Measurements from ENCODE around the gene OR52M1. TPM values are rescaled to one million over a fixed set of nuclear protein-coding genes. Genes with fewer than 3 reads are reported as not detected.
"Not testable (repeated sequence)": the region's sequence is repeated elsewhere in the genome, so short reads cannot be mapped to it uniquely, and the experiment has no call there.

The OR52M1 gene, protein sequence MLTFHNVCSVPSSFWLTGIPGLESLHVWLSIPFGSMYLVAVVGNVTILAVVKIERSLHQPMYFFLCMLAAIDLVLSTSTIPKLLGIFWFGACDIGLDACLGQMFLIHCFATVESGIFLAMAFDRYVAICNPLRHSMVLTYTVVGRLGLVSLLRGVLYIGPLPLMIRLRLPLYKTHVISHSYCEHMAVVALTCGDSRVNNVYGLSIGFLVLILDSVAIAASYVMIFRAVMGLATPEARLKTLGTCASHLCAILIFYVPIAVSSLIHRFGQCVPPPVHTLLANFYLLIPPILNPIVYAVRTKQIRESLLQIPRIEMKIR
- not detected for polyA plus RNA-seq (ENCODE audit: low read depth in 6 of 6)

DNA sequence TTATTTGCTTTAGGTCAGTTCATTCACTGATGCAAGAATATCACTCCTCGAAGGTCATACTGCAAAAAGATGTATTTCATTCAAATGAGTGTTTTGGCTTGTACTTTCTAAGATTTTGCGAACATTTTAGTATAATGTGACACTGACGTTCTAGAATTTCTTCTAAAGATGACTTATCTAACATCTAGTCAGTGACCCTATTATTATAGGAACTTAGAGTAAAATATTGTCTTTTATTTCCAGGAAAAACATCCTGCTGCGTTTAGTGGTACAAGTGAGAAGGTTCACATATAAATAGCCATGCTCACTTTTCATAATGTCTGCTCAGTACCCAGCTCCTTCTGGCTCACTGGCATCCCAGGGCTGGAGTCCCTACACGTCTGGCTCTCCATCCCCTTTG is at the start of gene OR52M1:
TSS of gene OR52M1 (plus strand) at position 301 of the 400 bp plus-strand sequence. CDS start at position 301, 0 bp downstream.
- H3K27me3 Mint-ChIP-seq = peaks cover 14 to 38% (median 30%) of the 10 kb centered on the region in 3 donors
- H3K9me3 Mint-ChIP-seq = peaks cover 0 to 6% (median 0%) of the 10 kb centered on the region in 7 donors
- DNase-seq (no peak), ATAC-seq (ENCODE audit: low read depth in 2 of 2) (no peak)
- no peak within 1 kb of the TSS for H3K27ac Mint-ChIP-seq
- H3K4me1 Mint-ChIP-seq = no peaks in the 10 kb centered on the region
- no peaks in the 10 kb centered on the region for H3K36me3 Mint-ChIP-seq
- no peak within 1 kb of the TSS for H3K4me3 Mint-ChIP-seq

DNA sequence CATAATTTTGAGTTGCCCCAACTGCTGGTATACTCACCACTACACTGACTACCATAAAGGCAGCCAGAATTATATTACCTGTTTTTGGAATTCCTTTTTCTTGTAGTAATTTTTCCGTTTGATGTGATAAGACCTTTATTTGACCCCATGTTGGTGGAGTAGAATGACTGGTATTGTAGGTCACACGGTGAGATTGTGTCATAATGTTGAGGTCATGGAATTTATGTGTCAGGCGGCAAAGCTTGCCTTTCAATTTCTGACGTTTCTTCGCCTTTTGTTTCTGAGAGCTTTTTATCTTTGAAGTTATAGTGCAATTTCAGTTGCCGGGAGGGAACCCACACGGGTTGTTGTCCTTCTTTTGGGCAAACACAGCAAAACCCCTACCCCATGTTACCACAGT is 49.5 kb upstream of the OR52M1 start:
- H3K36me3 Mint-ChIP-seq = peaks cover 0 to 9% of the 10 kb centered on the region in 2 donors
- DNase-seq (no peak), ATAC-seq (ENCODE audit: low read depth in 2 of 2) (no peak)
- no peak overlapping the region for H3K4me3 Mint-ChIP-seq
- peaks cover 0 to 16% (median 3%) of the 10 kb centered on the region in 7 donors for H3K9me3 Mint-ChIP-seq
- H3K27ac Mint-ChIP-seq = no peak overlapping the region
- peaks cover 4 to 11% (median 10%) of the 10 kb centered on the region in 3 donors for H3K27me3 Mint-ChIP-seq
- H3K4me1 Mint-ChIP-seq = peaks cover 0 to 6% (median 5%) of the 10 kb centered on the region in 3 donors

DNA sequence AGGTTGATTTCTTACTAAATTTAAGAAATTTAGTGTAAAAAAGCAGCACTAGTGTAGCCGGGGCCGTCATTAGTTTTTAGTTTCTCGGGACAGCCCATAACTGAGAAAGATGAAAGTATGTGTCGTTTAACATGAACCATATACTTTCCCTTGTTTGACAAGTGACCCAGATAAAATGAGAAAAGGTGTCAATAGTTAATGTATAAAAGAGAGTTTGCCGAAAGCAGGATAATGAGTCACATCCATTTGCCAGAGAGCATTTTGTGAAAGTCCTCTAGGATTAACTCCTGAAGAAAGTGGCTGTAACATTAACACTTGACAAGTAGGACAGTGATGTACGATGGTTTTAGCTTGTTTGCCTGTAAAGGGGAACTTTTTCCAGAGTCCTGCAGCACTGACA is 49.0 kb upstream of the OR52M1 start:
- Mint-ChIP-seq H3K9me3 (peaks cover 0 to 16% (median 3%) of the 10 kb centered on the region in 7 donors), H3K27ac (no peak overlapping the region), H3K27me3 (peaks cover 4 to 11% (median 10%) of the 10 kb centered on the region in 3 donors), H3K36me3 (peaks cover 0 to 9% of the 10 kb centered on the region in 2 donors), H3K4me1 (peaks cover 0 to 6% (median 5%) of the 10 kb centered on the region in 3 donors), H3K4me3 (no peak overlapping the region)
- ATAC-seq (ENCODE audit: low read depth in 2 of 2) (no peak), DNase-seq (no peak)

DNA sequence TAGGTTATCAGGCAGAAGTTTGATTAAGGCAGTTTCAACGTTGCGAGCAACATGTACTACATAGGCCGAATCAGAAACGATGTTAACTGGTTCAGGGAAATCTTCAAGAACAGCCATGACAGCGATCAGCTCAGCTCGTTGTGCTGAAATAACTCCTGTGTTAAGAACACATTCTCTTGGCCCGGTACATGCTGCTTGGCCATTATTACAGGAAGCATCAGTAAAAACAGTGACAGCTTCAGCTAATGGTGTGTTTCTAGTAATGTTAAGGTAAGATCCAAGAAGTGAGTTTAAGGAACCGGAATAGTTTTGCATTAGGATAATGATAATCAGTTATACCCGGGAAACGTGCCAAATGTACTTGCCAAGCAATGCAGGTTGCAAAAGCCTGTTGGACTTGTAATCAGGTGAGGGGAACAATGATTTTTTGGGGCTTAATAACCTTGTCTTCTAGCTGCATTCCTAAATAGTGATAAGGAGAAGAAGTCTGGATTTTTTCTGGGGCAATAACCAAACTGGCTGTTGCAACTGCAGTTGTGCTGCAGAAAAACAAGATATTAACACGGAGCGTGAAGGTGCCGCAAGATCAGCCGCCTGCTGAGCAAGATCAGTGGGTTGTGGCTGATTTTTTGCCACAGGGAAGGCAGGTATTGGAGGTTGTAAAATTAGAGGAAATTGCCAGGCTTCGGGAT is 48.3 kb upstream of the OR52M1 start:
- Mint-ChIP-seq H3K27me3 (peaks cover 4 to 11% (median 6%) of the 10 kb centered on the region in 3 donors), H3K4me1 (peaks cover 0 to 6% (median 5%) of the 10 kb centered on the region in 3 donors), H3K27ac (no peak overlapping the region), H3K4me3 (no peak overlapping the region), H3K36me3 (peaks cover 0 to 3% of the 10 kb centered on the region in 2 donors), H3K9me3 (peaks cover 0 to 9% (median 0%) of the 10 kb centered on the region in 7 donors)
- DNase-seq (no peak), ATAC-seq (ENCODE audit: low read depth in 2 of 2) (no peak)

DNA sequence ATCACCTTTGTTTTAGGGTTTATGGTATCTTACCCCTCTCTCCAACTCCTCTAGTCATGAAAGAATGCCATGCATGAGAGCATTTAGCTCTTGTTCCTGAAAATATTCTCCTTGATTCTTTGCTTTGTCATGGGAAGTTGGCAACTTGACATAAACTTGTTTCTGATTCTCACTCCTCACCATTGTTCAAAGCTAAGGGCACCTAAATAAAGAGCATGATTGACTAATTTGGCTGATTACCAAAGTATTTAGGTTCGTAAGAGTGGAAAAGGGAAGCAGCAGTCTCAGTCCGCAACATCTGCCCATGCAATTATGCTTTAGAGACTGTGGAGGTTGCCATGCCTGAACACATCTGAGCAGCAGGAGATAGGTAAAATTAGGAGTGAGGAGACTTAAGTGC is 36.1 kb upstream of the OR52M1 start:
- Mint-ChIP-seq H3K27ac (no peak overlapping the region), H3K9me3 (peaks cover 3 to 9% (median 6%) of the 10 kb centered on the region in 7 donors), H3K4me3 (no peak overlapping the region), H3K36me3 (peaks cover 0 to 7% of the 10 kb centered on the region in 2 donors), H3K4me1 (no peaks in the 10 kb centered on the region), H3K27me3 (peaks cover 23 to 29% (median 29%) of the 10 kb centered on the region in 3 donors)
- DNase-seq (no peak), ATAC-seq (ENCODE audit: low read depth in 2 of 2) (no peak)

DNA sequence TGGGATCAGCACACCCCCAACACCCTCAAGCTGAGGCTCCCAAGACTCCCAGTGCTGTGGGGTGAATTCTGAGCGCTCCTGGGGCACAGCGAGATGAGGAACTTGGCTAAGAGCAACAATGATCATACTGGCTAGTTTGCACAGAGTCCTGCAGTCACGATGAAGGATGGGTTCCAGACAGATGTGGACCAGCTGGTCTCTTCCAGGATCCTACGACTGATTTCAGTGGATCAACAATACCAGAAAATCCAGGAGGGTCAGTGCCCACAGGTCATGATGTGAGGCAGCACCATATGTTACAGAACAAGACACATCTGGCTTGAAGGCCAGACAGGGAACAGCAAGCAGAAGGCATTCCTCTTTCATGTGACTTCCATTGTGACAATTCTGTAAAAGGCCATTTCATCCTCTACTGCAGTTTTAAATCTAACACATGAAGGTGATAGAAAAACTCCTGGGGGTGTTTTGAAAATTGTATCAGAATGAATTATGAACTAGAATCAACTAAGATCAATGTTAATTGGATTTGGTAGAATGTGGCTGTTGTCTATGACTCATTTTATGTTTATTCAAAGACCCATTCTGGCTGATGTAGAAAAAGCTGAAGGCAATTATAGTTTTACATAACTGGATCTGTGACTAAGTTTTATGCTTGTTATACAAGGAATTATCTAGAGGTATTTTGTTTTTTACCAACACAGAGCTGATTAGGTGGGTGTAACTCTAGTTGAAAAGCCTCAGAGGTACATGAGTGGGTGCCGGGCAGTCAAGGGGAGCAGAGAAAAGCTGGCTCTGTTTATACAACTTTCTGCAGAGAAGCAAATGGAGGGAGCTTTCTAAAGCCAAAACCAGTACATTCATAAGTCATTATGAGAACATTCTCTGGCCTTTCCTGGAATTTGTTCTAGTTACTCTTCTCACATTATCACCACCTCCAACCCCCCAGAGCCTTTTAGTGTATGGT is 33.4 kb upstream of the OR52M1 start:
- no peak overlapping the region for H3K27ac Mint-ChIP-seq
- ATAC-seq (ENCODE audit: low read depth in 2 of 2) (no peak), DNase-seq (no peak)
- peaks cover 3 to 9% (median 7%) of the 10 kb centered on the region in 7 donors for H3K9me3 Mint-ChIP-seq
- no peaks in the 10 kb centered on the region for H3K4me1 Mint-ChIP-seq
- H3K36me3 Mint-ChIP-seq = peaks cover 0 to 7% of the 10 kb centered on the region in 2 donors
- H3K27me3 Mint-ChIP-seq = peaks cover 16 to 19% (median 19%) of the 10 kb centered on the region in 3 donors
- no peak overlapping the region for H3K4me3 Mint-ChIP-seq

DNA sequence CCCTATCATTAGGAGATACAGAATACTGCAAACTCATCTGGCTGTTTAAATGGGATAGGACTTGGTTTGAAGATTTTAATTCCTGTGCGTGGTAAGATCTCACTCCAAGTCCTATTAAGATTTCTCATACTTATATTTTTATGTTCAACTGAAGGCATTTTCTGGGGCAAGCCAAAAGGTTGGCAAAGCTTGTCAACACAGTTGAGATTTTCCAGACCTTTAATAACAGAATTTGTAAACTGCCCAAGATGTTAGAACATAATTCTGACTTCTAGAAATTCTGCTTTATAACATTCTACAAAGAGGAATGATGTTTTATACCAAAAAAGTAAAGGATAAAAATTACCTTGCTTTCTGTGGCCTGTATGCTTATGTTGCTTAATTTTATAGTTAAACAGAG is 30.8 kb upstream of the OR52M1 start:
- peaks cover 6 to 24% (median 8%) of the 10 kb centered on the region in 3 donors for H3K27me3 Mint-ChIP-seq
- H3K36me3 Mint-ChIP-seq = no peaks in the 10 kb centered on the region
- ATAC-seq (ENCODE audit: low read depth in 2 of 2) = no peak
- peaks cover 0 to 4% (median 0%) of the 10 kb centered on the region in 7 donors for H3K9me3 Mint-ChIP-seq
- no peaks in the 10 kb centered on the region for H3K4me1 Mint-ChIP-seq
- no peak overlapping the region for H3K27ac Mint-ChIP-seq
- no peak for DNase-seq
- H3K4me3 Mint-ChIP-seq = no peak overlapping the region

DNA sequence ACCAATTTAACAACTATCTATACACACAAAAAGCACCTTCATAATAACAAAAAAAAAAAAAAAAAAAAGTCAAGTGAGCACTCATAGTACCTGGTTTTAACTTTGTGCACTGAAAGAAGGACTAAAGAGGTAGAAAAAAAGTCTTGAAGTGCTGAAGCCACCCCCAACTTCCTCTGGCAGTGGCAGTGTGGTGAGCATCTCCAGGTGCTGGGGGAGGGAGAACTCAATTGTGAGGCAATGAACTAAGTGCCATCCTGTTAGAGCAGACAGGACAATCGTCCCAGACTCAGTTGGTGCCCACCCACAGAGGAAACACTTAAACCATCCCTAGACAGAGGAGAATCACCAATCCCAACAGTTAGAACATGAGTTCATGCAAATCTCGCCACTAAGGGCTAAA is 22.7 kb upstream of the OR52M1 start:
- H3K27me3 Mint-ChIP-seq = peaks cover 16 to 52% (median 34%) of the 10 kb centered on the region in 3 donors
- H3K27ac Mint-ChIP-seq = no peak overlapping the region
- H3K4me3 Mint-ChIP-seq = no peak overlapping the region
- H3K4me1 Mint-ChIP-seq = no peaks in the 10 kb centered on the region
- H3K9me3 Mint-ChIP-seq = no peaks in the 10 kb centered on the region
- DNase-seq = no peak
- peaks cover 0 to 4% of the 10 kb centered on the region in 2 donors for H3K36me3 Mint-ChIP-seq
- no peak for ATAC-seq (ENCODE audit: low read depth in 2 of 2)

DNA sequence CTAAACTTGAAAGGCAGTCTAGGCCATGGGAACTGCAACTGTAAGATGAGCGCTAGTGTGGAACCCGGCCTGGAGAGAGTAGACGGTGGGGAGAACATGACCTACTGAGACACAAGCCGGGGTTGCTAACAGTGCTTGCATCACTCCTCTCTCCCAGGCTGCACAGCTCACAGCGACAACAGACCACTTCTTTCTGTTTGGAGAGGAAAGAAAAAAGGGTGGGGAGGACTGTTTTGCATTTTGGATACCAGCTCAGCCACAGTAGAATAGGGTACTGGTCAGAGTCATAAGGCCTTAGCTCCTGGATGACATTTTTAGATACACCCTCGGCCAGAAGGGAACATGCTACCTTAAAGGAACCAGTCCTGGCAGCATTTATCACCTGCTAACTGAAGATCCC is 22.2 kb upstream of the OR52M1 start:
- no peak overlapping the region for H3K4me3 Mint-ChIP-seq
- peaks cover 20 to 52% (median 34%) of the 10 kb centered on the region in 3 donors for H3K27me3 Mint-ChIP-seq
- H3K27ac Mint-ChIP-seq = no peak overlapping the region
- ATAC-seq (ENCODE audit: low read depth in 2 of 2) (no peak), DNase-seq (no peak)
- peaks cover 0 to 4% of the 10 kb centered on the region in 2 donors for H3K36me3 Mint-ChIP-seq
- H3K4me1 Mint-ChIP-seq = no peaks in the 10 kb centered on the region
- H3K9me3 Mint-ChIP-seq = no peaks in the 10 kb centered on the region

DNA sequence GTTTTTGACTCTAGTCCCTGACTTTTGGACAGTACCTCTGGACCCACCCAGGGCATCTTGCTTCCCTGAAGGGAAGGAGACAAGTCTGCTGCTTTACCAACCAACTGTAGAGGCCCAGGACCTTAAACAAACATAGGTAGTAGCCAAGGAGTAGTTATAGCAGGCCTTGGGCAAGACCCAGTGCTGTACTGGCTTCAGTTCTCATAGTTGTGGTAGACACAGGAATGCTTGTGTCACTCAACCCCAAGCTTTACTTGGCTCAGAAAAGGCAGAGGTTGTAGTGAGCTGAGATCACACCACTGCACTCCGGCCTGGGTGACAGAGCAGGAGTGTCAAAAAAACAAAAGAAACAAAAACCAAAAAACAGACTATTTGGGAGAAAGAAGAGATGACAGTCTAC is 21.3 kb upstream of the OR52M1 start:
- peaks cover 0 to 4% of the 10 kb centered on the region in 2 donors for H3K36me3 Mint-ChIP-seq
- H3K4me1 Mint-ChIP-seq = no peaks in the 10 kb centered on the region
- no peak overlapping the region for H3K27ac Mint-ChIP-seq
- ATAC-seq (ENCODE audit: low read depth in 2 of 2) (no peak), DNase-seq (no peak)
- H3K27me3 Mint-ChIP-seq = peaks cover 25 to 51% (median 34%) of the 10 kb centered on the region in 3 donors
- no peak overlapping the region for H3K4me3 Mint-ChIP-seq
- no peaks in the 10 kb centered on the region for H3K9me3 Mint-ChIP-seq

DNA sequence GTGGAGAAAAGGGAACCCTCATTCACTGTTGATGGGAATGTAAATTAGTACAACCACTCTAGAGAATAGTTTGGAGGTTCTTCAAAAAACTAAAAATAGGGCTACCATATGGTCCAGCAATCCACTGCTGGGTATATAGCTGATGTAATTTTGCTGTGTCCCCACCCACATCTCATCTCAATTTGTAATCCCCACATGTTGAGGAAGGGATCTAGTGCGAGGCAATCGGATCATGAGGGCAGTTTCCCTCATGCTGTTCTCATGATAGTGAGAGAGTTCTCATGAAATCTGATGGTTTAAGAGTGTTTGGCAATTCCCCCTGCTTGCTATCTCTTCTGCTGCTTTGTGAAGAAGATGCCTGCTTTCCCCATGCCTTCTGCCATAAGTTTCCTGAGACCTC is 17.1 kb upstream of the OR52M1 start:
- Mint-ChIP-seq H3K27me3 (peaks cover 15 to 35% (median 30%) of the 10 kb centered on the region in 3 donors), H3K4me3 (no peak overlapping the region), H3K4me1 (no peaks in the 10 kb centered on the region), H3K27ac (no peak overlapping the region), H3K36me3 (no peaks in the 10 kb centered on the region), H3K9me3 (peaks cover 0 to 5% (median 0%) of the 10 kb centered on the region in 7 donors)
- DNase-seq (no peak), ATAC-seq (ENCODE audit: low read depth in 2 of 2) (no peak)

DNA sequence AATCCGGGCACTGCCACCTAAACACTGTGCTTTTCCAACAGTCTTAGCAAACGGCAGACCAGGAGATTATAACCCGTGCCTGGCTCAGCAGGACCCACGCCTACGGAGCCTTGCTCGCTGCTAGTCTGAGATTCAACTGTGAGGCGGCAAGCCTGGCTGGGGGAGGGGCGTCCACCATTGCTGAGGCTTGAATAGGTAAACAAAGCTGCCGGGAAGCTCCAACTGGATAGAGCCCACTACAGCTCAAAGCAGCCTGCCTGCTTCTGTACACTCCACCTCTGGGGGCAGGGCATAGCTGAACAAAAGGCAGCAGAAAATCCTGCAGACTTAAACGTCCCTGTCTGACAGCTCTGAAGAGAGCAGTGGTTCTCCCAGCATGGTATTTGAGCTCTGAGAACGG is 13.3 kb upstream of the OR52M1 start:
- H3K4me1 Mint-ChIP-seq; ATAC-seq (ENCODE audit: low read depth in 2 of 2); H3K36me3 Mint-ChIP-seq; H3K9me3 Mint-ChIP-seq; H3K27ac Mint-ChIP-seq; DNase-seq; H3K4me3 Mint-ChIP-seq: not testable (repeated sequence)
- H3K27me3 Mint-ChIP-seq = peaks cover 15 to 22% (median 19%) of the 10 kb centered on the region in 3 donors

All from naive B cell (primary cell).